T47D (cell line): Measurements from ENCODE around the gene SH3RF2.
"Not testable (repeated sequence)": the region's sequence is repeated elsewhere in the genome, so short reads cannot be mapped to it uniquely, and the experiment has no call there.

ENCODE experiments used
- DNase-seq, 2 experiments: peaks; one replicate each; pipeline versions ENCODE4 v3.0.0 to v3.0.0-alpha.2; 2011 to 2012; ENCODE audit warnings: low read depth in 1 of 2, low spot score in 1 of 2
- JUND ChIP-seq: IDR thresholded peaks from 2 replicates; pipeline ENCODE4 v1.6.1; 2012; ENCODE audit warnings: low read depth
- in situ Hi-C: cut with HindIII; loops from 2 replicates; pipeline ENCODE4 v1.10.0; 2016; ENCODE audit warnings: low sequenced_read_pairs, low pct_unique_long_range_greater_than_20kb

SH3RF2 gene

GRCh38 chr5:145996135-145996534, 59.8 kb downstream of the SH3RF2 start:
- no peak for DNase-seq
- TF ChIP-seq JUND: no peak
- in situ Hi-C loops: no loop called here

GRCh38 chr5:145999208-145999607, 62.8 kb downstream of the SH3RF2 start:
- no peak for TF ChIP-seq JUND
- in situ Hi-C loops: no loop called here
- DNase-seq: no peak

GRCh38 chr5:146000072-146000471, 63.7 kb downstream of the SH3RF2 start:
- no peak for DNase-seq
- in situ Hi-C loops: no loop called here
- no peak for TF ChIP-seq JUND

- DNase-seq: no peak
- no peak for TF ChIP-seq JUND
- in situ Hi-C loops: no loop called here
Observed at GRCh38 chr5:146001544-146002190, 65.3 kb downstream of the SH3RF2 start.

GRCh38 chr5:146002491-146002890, 66.1 kb downstream of the SH3RF2 start:
- no peak for DNase-seq
- TF ChIP-seq JUND: no peak
- in situ Hi-C loops: no loop called here

- no peak for DNase-seq
- TF ChIP-seq JUND: no peak
- in situ Hi-C loops: no loop called here
Observed at GRCh38 chr5:146003852-146004251, 67.5 kb downstream of the SH3RF2 start.

GRCh38 chr5:146005264-146005663, 68.9 kb downstream of the SH3RF2 start:
- no peak for DNase-seq
- no peak for TF ChIP-seq JUND
- in situ Hi-C loops: no loop called here

GRCh38 chr5:146005723-146006122, 69.3 kb downstream of the SH3RF2 start:
- no peak for TF ChIP-seq JUND
- in situ Hi-C loops: no loop called here
- no peak for DNase-seq

- no peak for TF ChIP-seq JUND
- in situ Hi-C loops: no loop called here
- no peak for DNase-seq
Observed at GRCh38 chr5:146006470-146007190, 70.3 kb downstream of the SH3RF2 start.

- peak in 1 of 2 experiments; percentile 54 for DNase-seq
- in situ Hi-C loops: no loop called here
Observed at GRCh38 chr5:146007270-146007669, 70.9 kb downstream of the SH3RF2 start.

GRCh38 chr5:146007989-146008388, 71.6 kb downstream of the SH3RF2 start:
- no peak for TF ChIP-seq JUND
- in situ Hi-C loops: no loop called here
- DNase-seq: no peak

More at GRCh38 chr5:146007270-146007669, 70.9 kb downstream of the SH3RF2 start:
- TF ChIP-seq JUND: no peak

- in situ Hi-C loops: no loop called here
- DNase-seq: peak in 1 of 2 experiments; percentile 63
- TF ChIP-seq JUND: 0 out of 2 replicates have a peak, but pooled peaks have one; percentile 32
Observed at GRCh38 chr5:146009020-146009419, 72.6 kb downstream of the SH3RF2 start.

- DNase-seq, in situ Hi-C loops: not testable (repeated sequence)
Observed at GRCh38 chr5:146010447-146010846, 74.1 kb downstream of the SH3RF2 start.
